Daoy (cell line): Measurements from ENCODE around the gene SDK1. TPM values are rescaled to one million over a fixed set of nuclear protein-coding genes. Genes with fewer than 3 reads are reported as not detected.
A peak's percentile ranks its signal among the peaks of the same experiment; 100 is the strongest.

Experiments
- DNase-seq: peaks from one replicate; pipeline ENCODE4 v3.0.0-alpha.2; 2015; ENCODE audit warnings: low read depth
- total RNA-seq: library from RNA; depleted of rRNA; stranded (reverse); fragments of >200 nt; shearing (Covaris generic); gene quantifications from 2 replicates; pipeline ENCODE4 v1.2.3, GENCODE V29; 2014

The SDK1 gene
- total RNA-seq, 1 experiment from 2014 or later, result 4.2 TPM

GRCh38 chr7:3459111-3459510 lies 158.1 kb downstream of the SDK1 start:
- DNase-seq, result no peak

DNA sequence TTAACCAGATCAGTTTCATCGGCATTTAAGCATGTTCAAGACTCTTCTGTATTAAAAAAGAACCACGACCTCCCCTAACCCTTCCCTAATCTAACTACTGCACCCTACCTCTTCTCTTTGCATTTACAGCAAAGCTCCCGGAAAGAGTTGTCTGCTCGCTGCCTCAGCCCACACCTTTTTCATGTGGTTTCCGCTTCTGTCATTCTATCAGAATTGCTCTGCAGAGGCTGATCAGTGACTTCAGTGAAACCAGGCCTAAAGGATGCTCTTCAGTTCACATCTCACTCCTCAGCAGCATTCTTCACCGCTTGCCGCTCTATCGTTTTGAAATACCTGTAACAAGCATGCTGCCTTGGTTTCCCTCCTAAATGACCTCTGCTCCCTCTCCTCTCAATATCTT lies 160.9 kb downstream of the SDK1 start:
- no peak for DNase-seq

- DNase-seq, result no peak
Measured at GRCh38 chr7:3463696-3464095, 162.6 kb downstream of the SDK1 start.

DNA sequence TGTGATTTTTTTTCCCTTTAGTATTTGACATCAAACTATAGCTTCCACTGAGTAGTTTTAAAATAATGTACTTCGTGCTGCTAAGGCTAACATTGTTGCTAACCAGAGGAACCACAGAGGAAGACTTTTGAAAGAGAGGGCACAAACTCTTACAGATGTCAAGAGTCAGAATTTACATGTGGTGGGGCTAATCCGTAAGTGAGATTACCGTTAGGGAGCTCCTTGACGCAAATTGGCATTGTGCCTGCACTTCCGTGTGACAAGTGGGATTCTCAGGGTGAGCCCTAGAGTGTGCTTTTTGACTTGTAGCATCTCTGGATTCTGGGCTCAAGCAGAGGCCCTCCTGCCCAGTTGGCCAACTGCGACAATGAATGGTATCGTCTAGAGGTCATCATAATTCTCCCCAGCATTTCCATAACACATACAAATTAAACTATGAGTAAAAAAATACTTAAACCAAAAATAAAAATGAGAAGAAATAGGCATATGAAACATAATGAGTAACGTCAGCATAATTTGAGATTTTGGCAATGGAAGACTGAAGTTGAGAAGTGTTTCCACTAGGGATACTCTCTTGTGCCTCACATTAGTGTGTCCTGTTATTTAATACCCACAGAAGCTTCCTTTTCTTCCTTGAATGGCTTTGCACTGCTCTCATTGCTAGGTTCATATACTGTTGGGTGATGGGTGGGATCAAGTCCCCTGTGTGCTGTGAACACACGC lies 164.0 kb downstream of the SDK1 start:
- no peak for DNase-seq

DNA sequence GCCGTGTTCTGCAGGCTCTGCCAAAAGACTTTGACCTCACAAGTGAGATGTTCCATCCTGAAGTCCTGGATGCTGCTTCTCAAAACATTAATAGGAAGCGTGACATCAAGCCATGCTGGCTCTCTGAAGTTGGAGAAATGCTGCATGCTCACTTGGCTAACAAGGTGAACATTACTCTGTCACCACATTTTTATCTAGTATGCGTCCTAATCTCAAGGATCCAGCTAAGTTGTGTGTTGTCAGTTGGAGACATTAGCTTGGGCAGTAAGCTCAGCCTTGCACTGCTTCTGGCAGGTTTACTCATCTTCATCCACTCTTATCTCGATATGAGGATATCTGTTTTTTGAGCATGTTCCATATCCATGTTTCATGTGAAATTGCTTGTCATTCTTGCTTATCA lies 165.2 kb downstream of the SDK1 start:
- no peak for DNase-seq

DNA sequence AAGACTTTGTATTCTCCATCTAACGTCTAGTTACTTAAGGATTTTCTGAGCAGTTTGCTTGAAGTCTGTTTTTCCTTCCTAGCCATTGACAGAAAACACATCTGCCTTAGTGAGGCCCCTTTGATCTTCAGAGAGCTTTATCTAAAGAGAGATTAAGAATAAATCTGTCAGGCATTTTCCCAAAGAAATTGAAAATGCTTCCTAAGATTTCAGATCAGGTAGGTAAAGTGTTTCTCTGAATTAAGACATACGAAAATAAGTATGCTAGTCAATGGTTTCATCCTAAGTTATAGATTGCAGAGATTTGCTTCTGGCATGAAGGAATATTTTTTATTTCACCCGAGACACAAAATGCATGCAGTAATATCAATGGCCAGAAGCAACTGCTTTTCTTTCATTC lies 168.6 kb downstream of the SDK1 start:
- DNase-seq, result no peak

- DNase-seq, result no peak
Measured at GRCh38 chr7:3480197-3480596, 179.1 kb downstream of the SDK1 start.

DNA sequence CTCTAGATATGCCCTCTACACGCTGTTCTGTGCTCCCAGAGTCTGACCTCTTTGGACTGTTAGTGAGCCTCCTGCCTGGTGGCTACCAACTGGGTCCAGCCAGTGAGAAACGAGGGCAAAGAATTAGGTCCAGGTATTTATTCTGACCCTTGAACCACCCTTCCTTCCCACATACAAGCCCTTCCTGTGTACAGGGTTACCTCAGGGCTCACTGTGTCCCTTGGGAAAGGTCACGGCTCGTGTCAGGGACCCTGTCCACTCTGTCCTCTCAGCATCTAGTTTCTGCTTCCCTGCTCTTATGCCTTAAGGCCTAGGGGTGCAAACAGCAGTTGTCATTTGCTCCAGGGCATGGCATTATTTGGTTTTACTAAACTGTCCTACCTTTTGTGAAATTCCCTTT lies 180.4 kb downstream of the SDK1 start:
- DNase-seq, result no peak

GRCh38 chr7:3482147-3482921 lies 181.3 kb downstream of the SDK1 start:
- DNase-seq, result peak; percentile 49

DNA sequence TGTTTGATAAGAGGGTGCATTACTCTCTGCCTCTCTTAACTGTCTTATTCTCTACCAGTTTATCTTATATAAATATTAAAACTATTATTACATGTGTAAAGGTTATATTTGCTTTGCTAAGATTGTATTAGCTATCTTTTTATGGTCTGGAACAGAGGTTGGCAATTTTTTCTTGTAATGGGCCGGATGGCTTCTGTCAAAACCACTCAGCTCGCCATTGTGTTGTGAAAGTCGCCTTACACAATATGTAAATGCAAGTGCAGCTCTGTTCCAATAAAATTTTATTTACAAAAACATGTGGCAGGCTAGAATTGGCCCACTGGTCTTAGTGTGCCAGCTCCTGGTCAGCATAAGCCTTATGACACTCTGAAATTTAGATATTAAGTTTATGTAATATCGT lies 185.8 kb downstream of the SDK1 start:
- no peak for DNase-seq

DNA sequence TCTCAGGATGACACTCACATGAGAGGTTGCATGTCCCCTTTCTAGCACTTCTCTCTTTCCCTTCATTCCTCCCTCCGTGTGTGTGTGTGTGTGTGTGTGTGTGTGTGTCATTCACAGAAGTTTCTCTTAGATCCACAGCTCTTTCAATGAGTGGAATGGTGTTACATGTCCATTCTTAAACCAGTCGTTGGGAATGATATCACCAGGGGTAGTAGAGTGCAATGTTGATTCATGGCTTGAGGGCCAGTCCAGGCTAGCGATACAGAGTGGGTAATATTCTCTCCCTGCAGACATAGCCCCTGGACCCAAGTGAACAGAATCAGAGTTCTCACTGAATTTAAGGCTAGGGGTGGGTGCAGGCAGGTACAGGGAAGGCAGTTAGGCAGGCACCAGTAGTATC lies 187.8 kb downstream of the SDK1 start:
- DNase-seq, result no peak

DNA sequence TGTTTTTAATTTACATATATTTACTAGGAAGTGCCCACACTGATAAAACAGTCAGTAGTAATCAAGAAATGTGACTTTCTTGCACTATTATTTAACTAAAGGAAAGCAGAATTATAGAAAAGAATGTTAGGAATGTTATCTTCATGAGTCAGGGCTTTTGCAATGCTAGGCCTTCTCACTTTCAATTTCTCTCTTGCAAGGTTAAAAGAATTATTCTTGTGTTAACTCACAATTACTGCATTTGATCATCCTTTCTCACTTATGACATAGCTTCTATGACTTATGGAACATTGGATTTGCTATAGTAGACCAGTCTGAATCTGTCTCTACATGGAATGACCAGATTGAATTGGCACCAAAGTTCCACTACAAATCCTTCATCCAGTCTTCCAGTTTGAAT lies 192.4 kb downstream of the SDK1 start:
- DNase-seq, result peak; percentile 37

DNA sequence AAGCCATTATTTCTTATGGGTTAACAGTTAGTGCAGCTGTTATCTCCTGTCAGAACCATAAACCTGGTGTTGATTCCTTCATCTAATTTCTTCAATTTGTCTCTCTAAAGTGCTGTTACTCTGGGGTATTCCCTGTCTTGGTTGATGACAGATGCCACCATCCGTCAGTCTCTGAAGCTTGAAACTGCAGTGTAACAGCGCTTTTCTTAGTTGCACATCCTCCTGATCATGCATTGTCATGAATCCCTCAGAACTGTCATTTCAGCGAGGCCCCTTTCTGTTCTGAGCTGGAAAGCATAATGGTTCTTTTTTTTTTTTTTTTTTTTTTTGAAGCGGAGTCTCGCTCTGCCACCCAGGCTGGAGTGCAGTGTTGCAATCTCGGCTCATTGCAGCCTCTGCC lies 193.9 kb downstream of the SDK1 start:
- DNase-seq, result no peak

DNA sequence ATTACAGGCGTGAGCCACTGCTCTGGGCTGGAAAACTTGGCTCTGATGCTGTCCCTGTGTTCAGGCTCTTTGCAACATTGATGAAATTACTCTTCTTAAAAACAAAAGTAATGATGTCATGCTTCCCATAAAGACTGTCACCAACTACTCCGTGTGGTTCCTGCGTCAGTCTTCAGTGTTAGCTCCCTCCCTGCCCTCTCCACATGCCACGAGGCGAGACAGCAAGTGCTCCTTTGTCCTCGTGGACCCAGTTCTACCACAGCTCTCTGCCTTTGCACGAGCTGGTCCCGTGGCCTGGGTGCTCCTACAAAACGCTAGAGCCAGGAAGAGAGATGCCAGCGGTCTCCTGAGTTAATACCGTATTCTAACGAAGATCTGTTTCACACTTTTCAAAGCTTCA lies 194.5 kb downstream of the SDK1 start:
- DNase-seq, result no peak

GRCh38 chr7:3495954-3496353 lies 194.9 kb downstream of the SDK1 start:
- no peak for DNase-seq

DNA sequence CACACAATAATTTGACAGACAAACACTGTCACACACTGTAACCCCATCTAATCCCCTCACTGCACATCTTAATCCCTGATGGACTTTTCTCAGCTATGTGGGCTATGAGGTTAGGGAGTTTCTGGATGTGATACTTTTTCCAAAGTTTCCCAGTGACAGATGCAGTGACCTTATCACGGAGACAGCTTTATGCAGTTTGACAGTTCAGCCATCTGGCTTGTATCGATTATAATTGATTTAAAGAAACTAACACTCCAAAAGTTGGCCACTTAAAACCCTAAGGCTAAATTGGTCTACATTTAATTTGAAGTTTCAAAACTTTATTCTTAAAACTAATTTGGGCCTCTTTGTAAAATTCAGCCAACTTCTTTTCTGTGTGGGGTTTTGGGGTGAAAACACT lies 196.7 kb downstream of the SDK1 start:
- DNase-seq, result no peak

DNA sequence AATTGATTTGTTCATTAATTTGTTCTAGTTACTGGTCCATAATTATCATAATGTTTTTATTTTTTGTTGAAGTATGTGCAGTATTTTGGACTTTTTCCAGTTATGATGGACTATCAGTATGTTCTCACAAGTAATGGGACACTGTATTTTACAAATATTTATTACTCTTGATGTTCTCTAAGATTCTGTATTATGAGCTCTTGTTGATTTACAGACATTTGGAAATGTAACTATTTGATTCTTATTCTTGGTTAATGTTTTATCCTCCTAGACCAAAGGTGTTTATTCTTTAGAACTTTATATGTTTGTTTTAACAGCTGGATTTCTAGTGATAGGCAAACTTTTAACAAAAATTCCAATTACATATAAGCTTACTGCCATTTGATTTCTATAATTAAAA lies 200.6 kb downstream of the SDK1 start:
- DNase-seq, result no peak

DNA sequence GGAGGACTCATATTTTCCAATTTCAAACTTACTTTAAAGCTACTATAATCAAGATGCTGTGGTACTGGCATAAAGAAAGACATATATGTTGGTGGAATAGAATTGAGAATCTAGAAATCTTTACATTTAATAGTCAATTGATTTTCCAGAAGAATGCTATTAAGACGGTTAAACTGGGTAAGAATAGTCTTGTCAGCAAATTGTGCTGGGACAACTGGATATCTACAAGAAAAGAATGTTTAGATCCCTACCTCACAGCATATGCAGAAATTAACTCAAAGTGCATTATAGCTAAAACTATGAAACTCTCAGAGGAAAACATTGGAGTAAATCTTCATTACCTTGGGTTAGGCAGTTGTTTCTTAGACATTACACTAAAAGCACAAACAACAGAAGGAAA lies 203.3 kb downstream of the SDK1 start:
- no peak for DNase-seq

- no peak for DNase-seq
Measured at GRCh38 chr7:3510101-3511020, 209.3 kb downstream of the SDK1 start.

- DNase-seq, result no peak
Measured at GRCh38 chr7:3517344-3517743, 216.3 kb downstream of the SDK1 start.

GRCh38 chr7:3518546-3518945 lies 217.5 kb downstream of the SDK1 start:
- no peak for DNase-seq

DNA sequence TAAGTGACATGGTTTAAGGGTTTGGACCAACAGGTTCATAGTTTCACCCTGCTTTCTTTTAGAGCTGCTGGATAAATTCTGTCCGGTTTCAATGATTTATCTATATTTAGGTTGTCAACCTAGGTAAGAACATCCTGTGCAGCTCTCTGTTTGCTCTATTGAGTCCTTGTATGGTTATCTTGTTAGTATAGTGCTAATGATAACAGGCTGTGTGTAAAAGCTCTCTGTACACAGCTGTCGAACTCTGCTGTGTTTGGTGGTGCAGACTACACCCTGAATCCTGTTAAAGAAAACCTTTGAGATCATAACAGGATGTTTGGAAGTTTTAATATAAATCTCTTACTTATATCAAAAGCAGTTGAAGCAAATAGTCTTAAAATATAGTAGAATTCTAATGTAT lies 219.2 kb downstream of the SDK1 start:
- no peak for DNase-seq
